ENCODE results near the gene CNTN3. TPM values are rescaled to one million over a fixed set of nuclear protein-coding genes. Genes with fewer than 3 reads are reported as not detected.

CNTN3 gene
- total RNA-seq, 2 experiments from 2014 or later: not detected

- H3K4me2 ChIP-seq (ENCODE audit: low read length): no peak overlapping the region
- TF ChIP-seq, protein P1, sequence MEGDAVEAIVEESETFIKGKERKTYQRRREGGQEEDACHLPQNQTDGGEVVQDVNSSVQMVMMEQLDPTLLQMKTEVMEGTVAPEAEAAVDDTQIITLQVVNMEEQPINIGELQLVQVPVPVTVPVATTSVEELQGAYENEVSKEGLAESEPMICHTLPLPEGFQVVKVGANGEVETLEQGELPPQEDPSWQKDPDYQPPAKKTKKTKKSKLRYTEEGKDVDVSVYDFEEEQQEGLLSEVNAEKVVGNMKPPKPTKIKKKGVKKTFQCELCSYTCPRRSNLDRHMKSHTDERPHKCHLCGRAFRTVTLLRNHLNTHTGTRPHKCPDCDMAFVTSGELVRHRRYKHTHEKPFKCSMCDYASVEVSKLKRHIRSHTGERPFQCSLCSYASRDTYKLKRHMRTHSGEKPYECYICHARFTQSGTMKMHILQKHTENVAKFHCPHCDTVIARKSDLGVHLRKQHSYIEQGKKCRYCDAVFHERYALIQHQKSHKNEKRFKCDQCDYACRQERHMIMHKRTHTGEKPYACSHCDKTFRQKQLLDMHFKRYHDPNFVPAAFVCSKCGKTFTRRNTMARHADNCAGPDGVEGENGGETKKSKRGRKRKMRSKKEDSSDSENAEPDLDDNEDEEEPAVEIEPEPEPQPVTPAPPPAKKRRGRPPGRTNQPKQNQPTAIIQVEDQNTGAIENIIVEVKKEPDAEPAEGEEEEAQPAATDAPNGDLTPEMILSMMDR (conservative IDR thresholded peaks at IDR 0.05; ENCODE audit: low read length): no peak
- TF ChIP-seq EZH2phosphoT487 (IDR thresholded peaks at IDR 0.05; ENCODE audit: borderline replicate concordance, low read depth, low read length): no peak
- H2AFZ ChIP-seq (ENCODE audit: low read length): no peak overlapping the region
- H3K4me1 ChIP-seq (ENCODE audit: insufficient read depth, low read length, poor library complexity, severe bottlenecking): no peaks in the 10 kb centered on the region
- intact Hi-C loops (cut with micrococcal nuclease; ENCODE audit: unreplicated experiment): no loop called here
- no TSS peak for BruUV-seq (replicated peaks)
- H3K9me2 ChIP-seq (ENCODE audit: insufficient read depth, low read length): no peaks in the 10 kb centered on the region
- H3K9me3 ChIP-seq (ENCODE audit: low read length): no peaks in the 10 kb centered on the region
- no peak overlapping the region for H3K4me3 ChIP-seq (ENCODE audit: low read depth, low read length, poor library complexity, severe bottlenecking)
- DNase-seq (ENCODE audit: low spot score): no peak
- no peaks in the 10 kb centered on the region for H3K36me3 ChIP-seq (ENCODE audit: insufficient read depth, low read length)
- H3K27ac ChIP-seq (ENCODE audit: low read depth, low read length, poor library complexity, severe bottlenecking): no peak overlapping the region
- H3K79me2 ChIP-seq (ENCODE audit: insufficient read depth, low read depth, low read length): no peaks in the 10 kb centered on the region
- CTCF ChIA-PET (ENCODE audit: unreplicated experiment): no interaction called here
- POLR2A ChIA-PET: no interaction called here
- H4K20me1 ChIP-seq (ENCODE audit: insufficient read depth, low read length): no peaks in the 10 kb centered on the region
These were observed 25.8 kb upstream of the CNTN3 start for GRCh38 chr3:74640211-74640610.

- Histone ChIP-seq H3K4me2 (ENCODE audit: low read length) (no peak overlapping the region), H2AFZ (ENCODE audit: low read length) (no peak overlapping the region), H3K79me2 (ENCODE audit: insufficient read depth, low read depth, low read length) (no peaks in the 10 kb centered on the region), H3K27ac (ENCODE audit: low read depth, low read length, poor library complexity, severe bottlenecking) (no peak overlapping the region), H3K36me3 (ENCODE audit: insufficient read depth, low read length) (no peaks in the 10 kb centered on the region), H4K20me1 (ENCODE audit: insufficient read depth, low read length) (no peaks in the 10 kb centered on the region), H3K4me3 (ENCODE audit: low read depth, low read length, poor library complexity, severe bottlenecking) (no peak overlapping the region), H3K9me3 (ENCODE audit: low read length) (no peaks in the 10 kb centered on the region), H3K9me2 (ENCODE audit: insufficient read depth, low read length) (no peaks in the 10 kb centered on the region), H3K4me1 (ENCODE audit: insufficient read depth, low read length, poor library complexity, severe bottlenecking) (no peaks in the 10 kb centered on the region)
- intact Hi-C loops (cut with micrococcal nuclease; ENCODE audit: unreplicated experiment): no loop called here
- DNase-seq (ENCODE audit: low spot score): no peak
- ChIA-PET CTCF (ENCODE audit: unreplicated experiment) (no interaction called here), POLR2A (no interaction called here)
- no TSS peak for BruUV-seq (replicated peaks)
- TF ChIP-seq, protein P1 (conservative IDR thresholded peaks at IDR 0.05; ENCODE audit: low read length): no peak
- no peak for TF ChIP-seq EZH2phosphoT487 (IDR thresholded peaks at IDR 0.05; ENCODE audit: borderline replicate concordance, low read depth, low read length)
These were observed 25.2 kb upstream of the CNTN3 start for GRCh38 chr3:74639681-74640080.

- no peak overlapping the region for H3K4me2 ChIP-seq (ENCODE audit: low read length)
- no peaks in the 10 kb centered on the region for H4K20me1 ChIP-seq (ENCODE audit: insufficient read depth, low read length)
- POLR2A ChIA-PET: no interaction called here
- no peaks in the 10 kb centered on the region for H3K79me2 ChIP-seq (ENCODE audit: insufficient read depth, low read depth, low read length)
- H3K9me3 ChIP-seq (ENCODE audit: low read length): no peaks in the 10 kb centered on the region
- no peaks in the 10 kb centered on the region for H3K4me1 ChIP-seq (ENCODE audit: insufficient read depth, low read length, poor library complexity, severe bottlenecking)
- no peaks in the 10 kb centered on the region for H3K36me3 ChIP-seq (ENCODE audit: insufficient read depth, low read length)
- H3K9me2 ChIP-seq (ENCODE audit: insufficient read depth, low read length): no peaks in the 10 kb centered on the region
- no peak overlapping the region for H3K27ac ChIP-seq (ENCODE audit: low read depth, low read length, poor library complexity, severe bottlenecking)
- BruUV-seq (replicated peaks): no TSS peak
- no peak overlapping the region for H2AFZ ChIP-seq (ENCODE audit: low read length)
- TF ChIP-seq EZH2phosphoT487 (IDR thresholded peaks at IDR 0.05; ENCODE audit: borderline replicate concordance, low read depth, low read length): no peak
- TF ChIP-seq, protein P1 (conservative IDR thresholded peaks at IDR 0.05; ENCODE audit: low read length): no peak
- DNase-seq (ENCODE audit: low spot score): no peak
- CTCF ChIA-PET (ENCODE audit: unreplicated experiment): no interaction called here
- no peak overlapping the region for H3K4me3 ChIP-seq (ENCODE audit: low read depth, low read length, poor library complexity, severe bottlenecking)
- intact Hi-C loops (cut with micrococcal nuclease; ENCODE audit: unreplicated experiment): no loop called here
These were observed 22.5 kb upstream of the CNTN3 start for GRCh38 chr3:74636981-74637380.

Measured in OCI-LY7 (cell line).